ENCODE data around the gene TMC4.

The TMC4 gene

DNA sequence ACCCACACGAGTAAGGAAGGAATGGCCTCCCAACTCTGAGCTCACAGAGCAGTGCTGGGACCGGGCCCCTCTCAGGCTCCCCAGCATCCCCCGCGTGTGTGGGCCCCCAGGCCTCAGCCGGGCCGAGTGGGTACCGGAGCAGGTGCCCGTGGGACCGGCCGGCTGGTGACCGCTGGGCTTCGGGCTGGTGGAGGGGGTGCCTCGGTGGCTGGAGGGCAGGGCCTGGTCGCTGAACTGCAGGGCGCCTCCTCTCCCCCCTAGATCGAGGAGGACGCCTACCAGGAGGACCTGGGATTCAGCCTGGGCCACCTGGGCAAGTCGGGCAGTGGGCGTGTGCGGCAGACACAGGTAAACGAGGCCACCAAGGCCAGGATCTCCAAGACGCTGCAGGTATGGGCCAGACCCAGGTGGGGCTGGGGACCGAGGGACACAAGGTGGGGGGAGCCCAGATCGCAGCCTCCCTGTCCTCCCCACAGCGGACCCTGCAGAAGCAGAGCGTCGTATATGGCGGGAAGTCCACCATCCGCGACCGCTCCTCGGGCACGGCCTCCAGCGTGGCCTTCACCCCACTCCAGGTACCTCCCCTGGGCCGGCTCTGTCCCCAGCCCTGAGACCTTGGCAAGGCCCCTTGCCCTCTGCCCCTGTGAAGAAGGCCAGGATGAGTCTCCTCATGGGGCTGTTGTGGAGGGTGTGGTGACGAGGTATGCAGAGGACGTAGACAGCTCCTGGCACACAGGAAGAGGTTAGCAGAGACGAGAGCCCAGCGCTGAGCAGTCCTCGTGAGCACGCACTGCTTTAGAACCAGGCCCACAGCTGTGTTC is 44.0 kb downstream of the TMC4 start:
- peaks cover 55 to 92% (median 74%) of the 10 kb centered on the region in 3 donors for H3K36me3 ChIP-seq
- no peaks in the 10 kb centered on the region for H3K27me3 ChIP-seq
- no peak for DNase-seq
- intact Hi-C loops (cut with DNase I; ENCODE audit: low total_unique reads), result no loop called here
- H3K4me3 ChIP-seq, result no peak overlapping the region
- H3K27ac ChIP-seq, result no peak overlapping the region
- TF ChIP-seq, protein P1, sequence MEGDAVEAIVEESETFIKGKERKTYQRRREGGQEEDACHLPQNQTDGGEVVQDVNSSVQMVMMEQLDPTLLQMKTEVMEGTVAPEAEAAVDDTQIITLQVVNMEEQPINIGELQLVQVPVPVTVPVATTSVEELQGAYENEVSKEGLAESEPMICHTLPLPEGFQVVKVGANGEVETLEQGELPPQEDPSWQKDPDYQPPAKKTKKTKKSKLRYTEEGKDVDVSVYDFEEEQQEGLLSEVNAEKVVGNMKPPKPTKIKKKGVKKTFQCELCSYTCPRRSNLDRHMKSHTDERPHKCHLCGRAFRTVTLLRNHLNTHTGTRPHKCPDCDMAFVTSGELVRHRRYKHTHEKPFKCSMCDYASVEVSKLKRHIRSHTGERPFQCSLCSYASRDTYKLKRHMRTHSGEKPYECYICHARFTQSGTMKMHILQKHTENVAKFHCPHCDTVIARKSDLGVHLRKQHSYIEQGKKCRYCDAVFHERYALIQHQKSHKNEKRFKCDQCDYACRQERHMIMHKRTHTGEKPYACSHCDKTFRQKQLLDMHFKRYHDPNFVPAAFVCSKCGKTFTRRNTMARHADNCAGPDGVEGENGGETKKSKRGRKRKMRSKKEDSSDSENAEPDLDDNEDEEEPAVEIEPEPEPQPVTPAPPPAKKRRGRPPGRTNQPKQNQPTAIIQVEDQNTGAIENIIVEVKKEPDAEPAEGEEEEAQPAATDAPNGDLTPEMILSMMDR (IDR thresholded peaks at IDR 0.05), result no peak
- no peaks in the 10 kb centered on the region for H3K4me1 ChIP-seq
- H3K9me3 ChIP-seq, result no peaks in the 10 kb centered on the region

DNA sequence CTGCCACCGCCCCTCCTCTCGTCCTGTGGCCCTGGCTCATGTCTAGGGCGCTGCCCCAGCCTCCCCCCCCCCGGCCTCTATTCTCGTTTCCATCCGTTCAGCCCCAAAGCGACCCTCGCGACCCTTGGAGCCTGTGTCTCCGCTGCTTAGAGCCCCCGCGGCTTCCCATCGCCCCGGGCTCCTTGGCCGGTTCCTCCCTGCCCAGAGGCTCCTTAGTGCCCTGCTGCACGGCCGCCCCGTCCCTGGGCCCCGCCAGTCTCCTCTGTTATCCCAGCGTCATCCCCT is 44.6 kb downstream of the TMC4 start:
- intact Hi-C loops (cut with DNase I; ENCODE audit: low total_unique reads), result no loop called here
- Histone ChIP-seq H3K4me1 (no peaks in the 10 kb centered on the region), H3K27ac (no peak overlapping the region), H3K9me3 (no peaks in the 10 kb centered on the region), H3K36me3 (peaks cover 61 to 98% (median 80%) of the 10 kb centered on the region in 3 donors), H3K27me3 (no peaks in the 10 kb centered on the region), H3K4me3 (no peak overlapping the region)
- TF ChIP-seq, protein P1 (IDR thresholded peaks at IDR 0.05), result no peak
- no peak for DNase-seq

DNA sequence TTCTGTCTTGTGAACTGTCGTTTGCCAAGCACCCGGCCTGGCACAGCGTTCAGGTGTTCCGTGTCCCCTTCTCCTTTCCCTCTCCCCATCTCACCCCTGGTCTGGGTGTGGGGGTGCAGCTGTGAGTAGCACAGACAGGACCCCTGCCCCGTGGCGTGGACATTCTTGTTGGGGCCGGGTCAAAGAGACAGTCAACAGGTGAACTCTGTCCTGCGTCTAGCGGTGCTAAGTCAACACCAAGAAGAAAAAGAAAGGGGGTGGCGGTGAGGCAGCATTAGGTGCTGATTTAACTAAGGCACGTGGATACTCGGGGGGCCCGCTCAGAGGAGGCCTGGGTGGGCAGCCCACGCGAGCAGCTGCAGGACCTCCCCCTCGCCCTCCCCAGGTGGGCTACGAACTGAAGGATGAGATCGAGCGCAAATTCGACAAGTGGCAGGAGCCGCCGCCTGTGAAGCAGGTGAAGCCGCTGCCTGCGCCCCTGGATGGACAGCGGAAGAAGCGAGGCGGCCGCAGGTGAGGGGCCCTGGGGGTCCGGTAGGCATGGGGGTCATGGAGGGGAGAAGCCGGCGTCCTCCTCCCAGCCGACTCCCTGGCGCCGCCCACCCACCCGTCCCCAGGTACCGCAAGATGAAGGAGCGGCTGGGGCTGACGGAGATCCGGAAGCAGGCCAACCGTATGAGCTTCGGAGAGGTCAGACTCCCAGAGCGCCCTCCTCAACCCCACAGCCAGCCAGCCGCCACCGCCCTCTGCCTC is 45.1 kb downstream of the TMC4 start:
- peaks cover 66 to 98% (median 81%) of the 10 kb centered on the region in 3 donors for H3K36me3 ChIP-seq
- TF ChIP-seq, protein P1 (IDR thresholded peaks at IDR 0.05), result no peak

DNA sequence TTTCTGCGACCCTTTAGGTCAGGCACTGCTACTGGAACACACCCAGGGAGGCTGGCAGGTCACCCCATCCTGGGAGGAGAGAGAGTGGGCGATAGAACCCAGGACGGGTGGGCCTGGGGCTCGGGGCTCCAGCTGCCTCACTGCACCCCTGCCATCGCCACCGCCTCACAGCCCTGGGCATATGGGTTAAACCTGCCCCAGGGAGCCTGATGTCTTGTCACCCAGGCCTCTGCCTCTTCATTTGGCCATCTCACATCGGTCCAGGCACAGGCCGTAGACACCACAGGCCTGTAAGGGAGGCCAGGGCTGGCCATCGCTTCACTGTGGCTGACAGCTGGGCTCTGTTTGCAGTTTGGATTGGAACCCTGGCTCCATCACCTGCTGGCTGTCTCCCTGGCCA is 47.2 kb downstream of the TMC4 start:
- H3K36me3 ChIP-seq, result peaks cover 82 to 98% (median 94%) of the 10 kb centered on the region in 3 donors
- no peak overlapping the region for H3K27ac ChIP-seq

More for the DNA sequence above, 45.1 kb downstream of the TMC4 start:
- no peak for DNase-seq
- H3K27ac ChIP-seq, result no peak overlapping the region
- H3K4me3 ChIP-seq, result no peak overlapping the region
- intact Hi-C loops (cut with DNase I; ENCODE audit: low total_unique reads), result no loop called here
- H3K9me3 ChIP-seq, result no peaks in the 10 kb centered on the region
- no peaks in the 10 kb centered on the region for H3K4me1 ChIP-seq
- H3K27me3 ChIP-seq, result no peaks in the 10 kb centered on the region

DNA sequence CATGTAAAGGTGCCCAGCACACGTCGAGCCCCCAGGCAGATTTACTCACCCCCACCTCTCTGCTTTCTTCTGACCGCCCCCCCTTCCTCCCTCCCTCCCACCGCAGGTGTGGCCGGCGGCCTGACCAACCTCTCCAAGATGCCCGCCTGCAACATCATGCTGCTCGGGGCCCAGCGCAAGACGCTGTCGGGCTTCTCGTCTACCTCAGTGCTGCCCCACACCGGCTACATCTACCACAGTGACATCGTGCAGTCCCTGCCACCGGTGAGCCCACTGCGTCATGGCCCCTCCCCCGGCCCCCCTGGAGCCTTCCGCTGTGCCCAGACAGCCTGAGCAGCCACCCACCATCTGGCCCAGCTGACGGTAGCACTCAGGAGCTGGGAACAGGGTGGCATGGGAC is 48.6 kb downstream of the TMC4 start:
- no peak overlapping the region for H3K4me3 ChIP-seq
- no peaks in the 10 kb centered on the region for H3K27me3 ChIP-seq
- TF ChIP-seq, protein P1 (IDR thresholded peaks at IDR 0.05), result no peak
- peaks cover 90 to 99% (median 96%) of the 10 kb centered on the region in 3 donors for H3K36me3 ChIP-seq
- no peak overlapping the region for H3K27ac ChIP-seq
- H3K4me1 ChIP-seq, result no peaks in the 10 kb centered on the region
- intact Hi-C loops (cut with DNase I; ENCODE audit: low total_unique reads), result no loop called here
- no peaks in the 10 kb centered on the region for H3K9me3 ChIP-seq
- DNase-seq, result no peak

More for the DNA sequence above, 47.2 kb downstream of the TMC4 start:
- intact Hi-C loops (cut with DNase I; ENCODE audit: low total_unique reads), result no loop called here
- H3K4me1 ChIP-seq, result no peaks in the 10 kb centered on the region
- no peak overlapping the region for H3K4me3 ChIP-seq
- no peaks in the 10 kb centered on the region for H3K9me3 ChIP-seq
- no peaks in the 10 kb centered on the region for H3K27me3 ChIP-seq
- no peak for DNase-seq
- TF ChIP-seq, protein P1 (IDR thresholded peaks at IDR 0.05), result no peak

Data from tibial artery (tissue), 4 donors.